SK-N-SH (cell line): ENCODE results near the gene PRKACG. TPM values are rescaled to one million over a fixed set of nuclear protein-coding genes. Genes with fewer than 3 reads are reported as not detected.
A peak's percentile ranks its signal among the peaks of the same experiment; 100 is the strongest.

Experiments
- CTCF ChIA-PET: fragments of 300-600, 350-600 bp; formaldehyde crosslinking; extraction: SDS; loops from one replicate; lab custom pipeline; 2021; lab: Yijun Ruan, JAX
- POLR2A ChIA-PET: fragments of 350-600 bp; sonication (Branson Sonifier 250); formaldehyde crosslinking; extraction: SDS; loops from one replicate; lab custom pipeline; 2020; ENCODE audit warnings: antibody characterized with exemption, inconsistent platforms; lab: Yijun Ruan, JAX
- DNase-seq: peaks from one replicate; pipeline ENCODE4 v3.0.0; 2012
- H2AFZ ChIP-seq: fragments of 200-600 bp; sonication (generic); 2 replicates; pipeline ENCODE4 v1.8.1; 2016; ENCODE audit warnings: antibody characterized with exemption, mild to moderate bottlenecking, low read depth
- H3F3A ChIP-seq: fragments of 200-600 bp; sonication (generic); replicated peaks from 2 replicates; pipeline ENCODE3; 2016; ENCODE audit warnings: antibody characterized with exemption, mild to moderate bottlenecking; ENCODE audit not compliant: insufficient read depth
- H3K27ac ChIP-seq, 2 experiments: fragments of 200-500 bp in 1 of 2; fragments of 200-600 bp in 1 of 2; sonication (Bioruptor generic) in 1 of 2; sonication (generic), shearing (Covaris generic) in 1 of 2; 2 replicates each; pipeline versions ENCODE4 v1.5.1 to v1.6.1; 2014 to 2016; ENCODE audit warnings: low read depth in 2 of 2, inconsistent platforms in 1 of 2, low read length in 1 of 2, mild to moderate bottlenecking in 1 of 2, mixed read lengths in 1 of 2
- H3K27me3 ChIP-seq: fragments of 200-600 bp; sonication (generic), shearing (Covaris generic); 2 replicates; pipeline ENCODE4 v1.6.1; 2016; ENCODE audit warnings: mixed run types; ENCODE audit not compliant: insufficient read depth
- H3K36me3 ChIP-seq, 2 experiments: fragments of 200-500 bp in 1 of 2; fragments of 200-600 bp in 1 of 2; sonication (Bioruptor generic) in 1 of 2; sonication (generic) in 1 of 2; replicated peaks in 1 of 2; 2 replicates each; pipeline versions ENCODE3 to v1.5.1; 2014 to 2016; ENCODE audit warnings: low read length in 1 of 2, mild to moderate bottlenecking in 1 of 2; ENCODE audit not compliant: insufficient read depth in 2 of 2, control insufficient read depth in 1 of 2
- H3K4me1 ChIP-seq, 2 experiments: fragments of 200-500 bp in 1 of 2; fragments of 200-600 bp in 1 of 2; sonication (Bioruptor generic) in 1 of 2; sonication (generic), shearing (Covaris generic) in 1 of 2; 2 replicates each; pipeline versions ENCODE4 v1.5.1 to v1.6.1; 2014 to 2016; ENCODE audit warnings: low read depth in 1 of 2, low read length in 1 of 2, mixed run types in 1 of 2; ENCODE audit not compliant: insufficient read depth in 2 of 2, control insufficient read depth in 1 of 2
- H3K4me2 ChIP-seq: fragments of 200-600 bp; sonication (generic), shearing (Covaris generic); 2 replicates; pipeline ENCODE4 v1.6.1; 2017; ENCODE audit warnings: mixed run types
- H3K4me3 ChIP-seq, 2 experiments: fragments of 200-500 bp in 1 of 2; fragments of 200-600 bp in 1 of 2; sonication (Bioruptor generic) in 1 of 2; sonication (generic), shearing (Covaris generic) in 1 of 2; 2 replicates each; pipeline versions ENCODE4 v1.5.1 to v1.8.1; 2014 to 2016; ENCODE audit warnings: low read depth in 2 of 2, inconsistent platforms in 1 of 2, low read length in 1 of 2, mild to moderate bottlenecking in 1 of 2, mixed read lengths in 1 of 2, moderate library complexity in 1 of 2
- H3K79me2 ChIP-seq: fragments of 200-600 bp; sonication (generic); 2 replicates; pipeline ENCODE4 v1.8.1; 2017; ENCODE audit warnings: mild to moderate bottlenecking; ENCODE audit not compliant: insufficient read depth
- H3K9ac ChIP-seq: fragments of 200-600 bp; sonication (generic); 2 replicates; pipeline ENCODE4 v1.6.1; 2017; ENCODE audit warnings: mixed run types
- H3K9me2 ChIP-seq: fragments of 200-600 bp; sonication (generic); 2 replicates; pipeline ENCODE4 v1.6.1; 2017; ENCODE audit warnings: mixed run types
- H3K9me3 ChIP-seq: fragments of 200-600 bp; sonication (generic); 2 replicates; pipeline ENCODE4 v1.6.1; 2017; ENCODE audit warnings: mixed run types, mild to moderate bottlenecking, moderate library complexity
- H4K20me1 ChIP-seq: fragments of 200-600 bp; sonication (generic); 2 replicates; pipeline ENCODE4 v1.6.1; 2017; ENCODE audit warnings: mild to moderate bottlenecking, mixed run types; ENCODE audit not compliant: insufficient read depth
- CHD2 ChIP-seq: fragments of 150-350 bp; IDR thresholded peaks from 2 replicates; pipeline ENCODE4 v1.6.1; 2018; ENCODE audit warnings: low read length; ENCODE audit not compliant: partially characterized antibody
- FOXJ3 ChIP-seq: sonication (generic); formaldehyde crosslinking; IDR thresholded peaks from 2 replicates; pipeline ENCODE4 v1.5.1; 2020; ENCODE audit warnings: mild to moderate bottlenecking, missing genetic modification reagents
- FOXM1 ChIP-seq: IDR thresholded peaks from 2 replicates; pipeline ENCODE4 v1.4.0; 2012; ENCODE audit warnings: low read depth, mild to moderate bottlenecking
- MEF2A ChIP-seq: IDR thresholded peaks from 2 replicates; pipeline ENCODE4 v1.4.0; 2012; ENCODE audit warnings: low read depth, borderline replicate concordance
- MXI1 ChIP-seq: IDR thresholded peaks from 2 replicates; pipeline ENCODE4 v1.6.1; 2012; ENCODE audit warnings: mild to moderate bottlenecking, low read depth, low read length, improper control_type of control experiment
- NRF1 ChIP-seq: IDR thresholded peaks from 2 replicates; pipeline ENCODE4 v1.6.1; 2012; ENCODE audit warnings: low read depth, mild to moderate bottlenecking, low read length
- RAD21 ChIP-seq: IDR thresholded peaks from 2 replicates; pipeline ENCODE4 v1.6.1; 2012; ENCODE audit warnings: mild to moderate bottlenecking, low read length
- RFX5 ChIP-seq: IDR thresholded peaks from 2 replicates; pipeline ENCODE4 v1.6.1; 2012; ENCODE audit warnings: mild to moderate bottlenecking, improper control_type of control experiment, low read length
- TEAD4 ChIP-seq: IDR thresholded peaks from 2 replicates; pipeline ENCODE4 v1.4.0; 2012; ENCODE audit warnings: mild to moderate bottlenecking, borderline replicate concordance; ENCODE audit not compliant: insufficient read depth
- YY1 ChIP-seq: IDR thresholded peaks from 2 replicates; pipeline ENCODE4 v1.4.0; 2012; ENCODE audit warnings: low read depth, mild to moderate bottlenecking
- WGBS: methylation state at CpG from one replicate; pipeline ENCODE4 v1.1.6; 2017; ENCODE audit warnings: low lambda C conversion rate; 5-methylcytosine and 5-hydroxymethylcytosine counted together
- polyA plus RNA-seq, 3 experiments: library from polyadenylated mRNA; depleted of rRNA; stranded (reverse); fragments of >200 nt; gene quantifications; 2 replicates each; pipeline ENCODE4 v1.2.3, GENCODE V29; 2012
- TF ChIP-seq, protein P1 (sequence below): IDR thresholded peaks from 2 replicates; pipeline ENCODE4 v1.4.0; 2012; ENCODE audit warnings: low read depth, borderline replicate concordance
- TF ChIP-seq, protein P2 (sequence below): fragments of 150-350 bp; IDR thresholded peaks from 2 replicates; pipeline ENCODE4 v1.6.1; 2016; ENCODE audit warnings: mild to moderate bottlenecking, low read depth, low read length

PRKACG gene
- polyA plus RNA-seq, 1 of the 3 experiments (the other 2 are of a cell fraction) = not detected

DNA sequence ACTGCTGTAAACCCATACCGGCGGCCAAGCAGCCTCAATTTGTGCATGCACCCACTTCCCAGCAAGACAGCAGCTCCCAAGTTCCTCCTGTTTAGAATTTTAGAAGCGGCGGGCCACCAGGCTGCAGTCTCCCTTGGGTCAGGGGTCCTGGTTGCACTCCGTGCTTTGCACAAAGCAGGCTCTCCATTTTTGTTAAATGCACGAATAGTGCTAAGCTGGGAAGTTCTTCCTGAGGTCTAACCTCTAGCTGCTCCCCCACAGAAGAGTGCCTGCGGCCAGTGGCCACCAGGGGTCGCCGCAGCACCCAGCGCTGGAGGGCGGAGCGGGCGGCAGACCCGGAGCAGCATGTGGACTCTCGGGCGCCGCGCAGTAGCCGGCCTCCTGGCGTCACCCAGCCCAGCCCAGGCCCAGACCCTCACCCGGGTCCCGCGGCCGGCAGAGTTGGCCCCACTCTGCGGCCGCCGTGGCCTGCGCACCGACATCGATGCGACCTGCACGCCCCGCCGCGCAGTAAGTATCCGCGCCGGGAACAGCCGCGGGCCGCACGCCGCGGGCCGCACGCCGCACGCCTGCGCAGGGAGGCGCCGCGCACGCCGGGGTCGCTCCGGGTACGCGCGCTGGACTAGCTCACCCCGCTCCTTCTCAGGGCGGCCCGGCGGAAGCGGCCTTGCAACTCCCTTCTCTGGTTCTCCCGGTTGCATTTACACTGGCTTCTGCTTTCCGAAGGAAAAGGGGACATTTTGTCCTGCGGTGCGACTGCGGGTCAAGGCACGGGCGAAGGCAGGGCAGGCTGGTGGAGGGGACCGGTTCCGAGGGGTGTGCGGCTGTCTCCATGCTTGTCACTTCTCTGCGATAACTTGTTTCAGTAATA is 21.8 kb upstream of the PRKACG start, which contains the start of gene FXN (continued):
- TF ChIP-seq, protein P1, sequence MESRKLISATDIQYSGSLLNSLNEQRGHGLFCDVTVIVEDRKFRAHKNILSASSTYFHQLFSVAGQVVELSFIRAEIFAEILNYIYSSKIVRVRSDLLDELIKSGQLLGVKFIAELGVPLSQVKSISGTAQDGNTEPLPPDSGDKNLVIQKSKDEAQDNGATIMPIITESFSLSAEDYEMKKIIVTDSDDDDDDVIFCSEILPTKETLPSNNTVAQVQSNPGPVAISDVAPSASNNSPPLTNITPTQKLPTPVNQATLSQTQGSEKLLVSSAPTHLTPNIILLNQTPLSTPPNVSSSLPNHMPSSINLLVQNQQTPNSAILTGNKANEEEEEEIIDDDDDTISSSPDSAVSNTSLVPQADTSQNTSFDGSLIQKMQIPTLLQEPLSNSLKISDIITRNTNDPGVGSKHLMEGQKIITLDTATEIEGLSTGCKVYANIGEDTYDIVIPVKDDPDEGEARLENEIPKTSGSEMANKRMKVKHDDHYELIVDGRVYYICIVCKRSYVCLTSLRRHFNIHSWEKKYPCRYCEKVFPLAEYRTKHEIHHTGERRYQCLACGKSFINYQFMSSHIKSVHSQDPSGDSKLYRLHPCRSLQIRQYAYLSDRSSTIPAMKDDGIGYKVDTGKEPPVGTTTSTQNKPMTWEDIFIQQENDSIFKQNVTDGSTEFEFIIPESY = no peak
- TF ChIP-seq NRF1 (peak; percentile 84), RAD21 (peak; percentile 67), RFX5 (no peak), YY1 (0 out of 2 replicates have a peak, but pooled peaks have one; percentile 50), CHD2 (peak; percentile 49), MXI1 (peak; percentile 81), MEF2A (no peak), FOXM1 (no peak), TEAD4 (no peak), FOXJ3 (CRISPR knock-in tag) (no peak)
- TF ChIP-seq, protein P2, sequence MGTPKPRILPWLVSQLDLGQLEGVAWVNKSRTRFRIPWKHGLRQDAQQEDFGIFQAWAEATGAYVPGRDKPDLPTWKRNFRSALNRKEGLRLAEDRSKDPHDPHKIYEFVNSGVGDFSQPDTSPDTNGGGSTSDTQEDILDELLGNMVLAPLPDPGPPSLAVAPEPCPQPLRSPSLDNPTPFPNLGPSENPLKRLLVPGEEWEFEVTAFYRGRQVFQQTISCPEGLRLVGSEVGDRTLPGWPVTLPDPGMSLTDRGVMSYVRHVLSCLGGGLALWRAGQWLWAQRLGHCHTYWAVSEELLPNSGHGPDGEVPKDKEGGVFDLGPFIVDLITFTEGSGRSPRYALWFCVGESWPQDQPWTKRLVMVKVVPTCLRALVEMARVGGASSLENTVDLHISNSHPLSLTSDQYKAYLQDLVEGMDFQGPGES = no peak

DNA sequence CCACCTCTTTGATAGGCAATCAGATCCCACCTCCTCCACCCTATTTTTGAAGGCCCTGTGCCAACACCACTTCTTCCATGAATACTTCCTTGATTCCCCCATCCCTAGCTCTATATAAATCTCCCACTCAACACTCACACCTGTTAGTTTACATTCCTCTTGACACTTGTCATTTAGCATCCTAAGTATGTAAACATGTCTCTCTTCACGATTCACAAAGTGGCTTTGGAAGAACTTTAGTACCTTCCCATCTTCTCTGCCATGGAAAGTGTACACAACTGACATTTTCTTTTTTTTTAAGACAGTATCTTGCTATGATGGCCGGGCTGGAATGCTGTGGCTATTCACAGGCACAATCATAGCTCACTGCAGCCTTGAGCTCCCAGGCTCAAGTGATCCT is 20.2 kb upstream of the PRKACG start:
- Histone ChIP-seq H3K36me3 (no peaks in the 10 kb centered on the region), H3K4me3 (no peak overlapping the region), H3K27me3 (no peaks in the 10 kb centered on the region), H3K9ac (no peak overlapping the region), H4K20me1 (no peaks in the 10 kb centered on the region), H3F3A (peaks cover 3% of the 10 kb centered on the region), H3K9me2 (no peaks in the 10 kb centered on the region), H3K9me3 (no peaks in the 10 kb centered on the region), H3K4me1 (peaks cover 0 to 7% of the 10 kb centered on the region in 2 experiments; a peak in 1 of 4 replicates), H3K4me2 (no peak overlapping the region), H2AFZ (no peak overlapping the region), H3K79me2 (peaks cover 16% of the 10 kb centered on the region; the same call in 1 of the 2 replicates), H3K27ac (no peak overlapping the region)
- CTCF ChIA-PET = interaction anchor here (1.2 to 6.3 kb wide), 3 partner anchors 20 to 159 kb away, joined by 4 to 67 read pairs (median 8); no protein-coding TSS in a partner anchor
- POLR2A ChIA-PET = interaction anchor here (0.6 kb wide), 1 partner anchor 290 kb away, joined by 3 read pairs; no protein-coding TSS in a partner anchor
- no peak for DNase-seq
- WGBS = 36% methylated on average over 2 of the region's 2 CpGs
- TF ChIP-seq MEF2A = no peak
- TF ChIP-seq, protein P1 = no peak
